A549 treated with CpdA at 1 μM for 4 hours (cell line): ENCODE data around the gene ZNF593OS. TPM values are rescaled to one million over a fixed set of nuclear protein-coding genes. Genes with fewer than 3 reads are reported as not detected.

Experiments
- total RNA-seq: library from RNA; stranded (reverse); fragments of 200-300 nt; extraction: Qiagen RNA extraction; gene quantifications from 5 replicates; pipeline ENCODE4 v1.2.3, GENCODE V29; 2022; ENCODE audit warnings: low read depth

Gene ZNF593OS
- total RNA-seq, result 0.22 to 0.34 TPM (median 0.27 TPM) in 4 of 5 replicates, not detected in the other

DNA sequence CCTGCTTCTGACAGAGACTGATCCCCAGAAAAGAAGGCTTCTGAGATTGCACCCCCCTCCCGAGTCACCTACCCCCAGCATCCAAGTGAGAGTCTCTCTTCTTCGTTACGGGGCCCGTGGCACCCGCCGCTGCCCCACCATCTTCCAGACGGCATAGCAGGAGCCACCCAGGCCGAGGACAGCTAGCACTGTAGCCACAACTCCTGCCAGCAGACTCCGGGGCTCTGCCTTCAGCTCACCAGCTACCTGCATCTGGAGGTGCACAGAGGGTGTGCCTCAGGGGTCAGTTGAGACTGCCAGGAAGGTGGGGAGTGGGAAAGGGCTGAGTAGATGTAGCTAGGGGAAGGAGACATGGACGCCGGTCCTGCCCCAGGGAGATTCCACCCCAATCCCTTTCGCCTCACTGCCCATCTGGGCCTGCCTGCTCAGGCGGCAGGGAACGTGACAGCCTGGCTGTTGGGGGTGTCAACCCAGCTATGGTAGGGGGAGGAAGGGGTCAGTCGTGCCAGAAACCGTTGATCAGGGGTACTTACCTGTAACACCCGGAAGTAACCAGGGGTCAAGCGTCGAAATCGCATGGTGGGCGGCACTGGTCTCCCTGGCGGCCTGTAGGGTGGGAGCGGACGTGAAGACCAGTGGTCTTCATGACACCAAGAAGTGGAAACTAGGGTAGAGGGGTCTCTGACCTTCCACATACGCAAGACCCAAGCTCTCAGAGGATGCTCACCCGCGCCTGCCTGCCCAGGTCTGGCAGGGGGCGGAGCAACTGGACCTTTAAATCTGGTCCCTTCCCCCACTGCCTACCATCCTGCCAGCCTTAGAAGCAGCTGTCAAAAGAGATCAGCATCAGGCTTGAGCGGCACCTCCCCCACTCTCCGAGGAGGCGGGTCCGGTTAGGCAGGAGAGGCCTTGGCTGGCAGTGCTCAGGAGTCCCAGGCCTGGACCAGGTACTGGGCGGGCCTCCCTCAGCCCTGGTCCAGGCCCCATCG is at the start of gene ZNF593OS:
Gene ZNF593OS, minus strand, starts transcription at position 749 of the 989 bp plus-strand sequence. Its CDS starts 171 bp downstream, at position 578.

DNA sequence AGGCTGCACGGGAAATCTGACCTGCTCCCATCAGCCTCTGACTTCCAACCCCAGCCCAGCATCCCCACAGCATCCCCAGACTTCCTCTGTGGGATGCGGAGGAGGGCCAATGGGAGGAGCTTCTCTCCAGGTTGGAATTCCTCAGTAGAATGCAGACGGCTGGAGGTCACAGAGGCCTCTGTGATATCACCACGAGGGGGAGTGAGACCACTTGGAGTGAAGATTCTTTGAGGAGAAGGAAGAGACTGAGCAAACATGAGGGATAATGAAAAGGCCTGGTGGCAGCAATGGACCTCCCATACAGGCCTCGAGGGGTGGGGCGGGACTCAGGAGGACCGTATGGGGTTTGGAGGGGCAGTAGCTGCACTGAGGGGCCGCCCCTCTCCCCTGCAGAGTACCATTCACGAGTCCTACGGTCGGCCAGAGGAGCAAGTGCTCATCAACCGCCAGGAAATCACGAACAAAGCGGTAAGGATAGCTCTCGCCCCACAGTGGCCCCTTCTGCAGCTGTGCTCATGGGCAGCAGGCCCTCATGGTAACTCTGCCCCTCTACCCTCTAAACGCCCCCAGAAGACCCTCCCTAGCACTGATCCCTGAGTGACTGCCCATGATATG is 18.8 kb upstream of the ZNF593OS start, which contains the start of gene CATSPER4:
Gene CATSPER4, plus strand, starts transcription at position 230 of the 615 bp plus-strand sequence. Its CDS starts 26 bp downstream, at position 256.

DNA sequence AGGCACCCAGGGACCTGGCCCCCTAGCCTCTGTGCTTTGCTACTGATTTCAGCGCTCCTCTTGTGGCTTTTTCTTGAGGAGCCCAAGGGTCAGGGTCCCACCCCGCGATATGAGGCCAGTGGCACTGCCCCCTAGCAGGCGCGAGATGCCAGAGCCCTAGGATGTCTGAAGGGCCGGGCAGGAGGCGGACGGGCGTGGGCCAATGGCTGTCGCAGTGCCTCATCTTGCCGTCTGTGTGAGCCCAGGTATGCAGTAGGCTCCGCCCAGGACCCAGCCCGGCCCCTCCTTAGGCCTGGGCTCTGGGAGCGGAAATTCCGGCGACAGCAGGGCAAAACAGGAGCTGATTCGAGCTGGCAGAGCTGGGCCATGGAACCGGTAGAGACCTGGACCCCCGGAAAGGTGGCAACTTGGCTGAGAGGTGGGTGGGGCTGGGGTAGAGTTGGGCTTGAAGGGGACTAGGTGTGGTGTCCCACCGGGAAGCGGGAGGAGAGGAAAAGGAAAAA is 5.6 kb upstream of the ZNF593OS start, which contains the start of gene CNKSR1:
Gene CNKSR1, plus strand, starts transcription at position 310 of the 503 bp plus-strand sequence. Its CDS starts 57 bp downstream, at position 367.

DNA sequence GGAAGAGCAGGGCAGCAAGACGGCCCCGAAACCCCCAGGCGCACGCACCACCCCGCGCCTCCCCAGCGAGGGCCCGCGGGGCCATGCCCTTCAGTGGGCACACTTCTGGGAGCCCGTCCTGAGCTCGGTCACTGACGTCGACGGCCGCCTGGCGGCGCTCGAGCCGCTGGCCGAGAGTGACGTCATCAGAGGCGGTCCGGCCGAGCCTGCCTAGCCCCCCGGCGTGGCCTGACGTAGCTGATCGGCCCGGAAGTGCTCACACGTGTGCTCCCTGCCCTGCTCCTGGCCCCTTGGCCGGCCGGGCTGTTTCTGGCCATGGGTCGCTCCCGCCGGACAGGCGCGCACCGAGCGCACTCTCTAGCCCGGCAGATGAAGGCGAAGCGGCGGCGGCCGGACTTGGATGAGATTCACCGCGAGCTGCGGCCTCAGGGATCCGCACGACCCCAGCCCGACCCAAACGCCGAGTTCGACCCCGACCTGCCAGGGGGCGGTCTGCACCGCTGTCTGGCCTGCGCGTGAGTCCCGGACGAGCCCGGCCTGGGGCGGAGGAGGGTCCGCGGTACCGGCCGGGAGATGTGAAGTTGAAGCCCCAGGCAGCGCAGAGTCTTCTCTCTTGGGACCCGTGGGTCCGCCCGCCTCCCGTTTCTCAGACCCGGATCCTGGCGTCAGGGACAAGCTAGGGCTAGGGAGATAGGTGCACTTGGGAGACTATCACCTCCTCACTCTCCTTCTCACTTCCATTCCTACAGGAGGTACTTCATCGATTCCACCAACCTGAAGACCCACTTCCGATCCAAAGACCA is 1.8 kb downstream of the ZNF593OS start, which contains the start of gene ZNF593:
Gene ZNF593, plus strand, starts transcription at position 240 of the 803 bp plus-strand sequence. Its CDS starts 76 bp downstream, at position 316.

DNA sequence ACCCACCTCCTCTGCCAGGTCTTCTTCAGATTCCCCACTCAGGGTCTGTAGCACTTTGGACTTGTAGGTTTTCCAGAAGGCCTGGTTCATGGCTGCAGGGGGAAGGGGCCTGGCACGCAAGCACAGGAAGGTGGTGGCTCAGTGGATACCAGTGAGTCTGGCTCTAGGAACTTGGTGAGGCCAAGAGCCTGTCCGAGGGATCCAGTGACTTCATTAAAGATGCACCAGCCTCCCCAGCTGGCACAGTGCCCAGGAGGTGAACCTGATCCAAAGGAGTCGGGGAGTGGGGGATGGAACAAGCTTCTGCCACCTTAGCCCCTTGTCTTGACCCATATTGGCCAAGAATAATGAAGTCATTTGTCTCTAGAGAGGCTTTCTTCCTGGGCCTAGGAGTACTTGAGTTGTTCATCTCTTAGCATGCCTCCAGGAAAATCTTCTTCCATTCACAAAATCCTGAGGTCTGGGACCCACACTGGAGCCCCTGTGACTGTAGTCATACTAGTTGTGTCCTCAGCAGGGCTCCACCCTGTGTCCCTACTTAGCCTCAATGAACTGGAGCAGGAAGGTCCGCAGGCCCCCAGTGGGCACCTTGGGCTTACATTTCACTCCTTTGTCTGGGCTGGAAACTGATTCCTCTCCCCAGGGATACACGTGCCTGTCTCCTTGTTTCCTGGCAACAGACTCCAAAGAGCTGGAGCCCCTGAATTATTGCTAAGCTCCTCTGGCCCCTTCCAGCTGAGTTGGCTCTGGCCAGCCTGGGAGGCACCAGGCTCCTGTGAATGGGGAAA is 3.0 kb downstream of the ZNF593OS start, which contains the start of gene C1orf232:
Gene C1orf232, minus strand, starts transcription at position 554 of the 788 bp plus-strand sequence. Its CDS starts 464 bp downstream, at position 90.

DNA sequence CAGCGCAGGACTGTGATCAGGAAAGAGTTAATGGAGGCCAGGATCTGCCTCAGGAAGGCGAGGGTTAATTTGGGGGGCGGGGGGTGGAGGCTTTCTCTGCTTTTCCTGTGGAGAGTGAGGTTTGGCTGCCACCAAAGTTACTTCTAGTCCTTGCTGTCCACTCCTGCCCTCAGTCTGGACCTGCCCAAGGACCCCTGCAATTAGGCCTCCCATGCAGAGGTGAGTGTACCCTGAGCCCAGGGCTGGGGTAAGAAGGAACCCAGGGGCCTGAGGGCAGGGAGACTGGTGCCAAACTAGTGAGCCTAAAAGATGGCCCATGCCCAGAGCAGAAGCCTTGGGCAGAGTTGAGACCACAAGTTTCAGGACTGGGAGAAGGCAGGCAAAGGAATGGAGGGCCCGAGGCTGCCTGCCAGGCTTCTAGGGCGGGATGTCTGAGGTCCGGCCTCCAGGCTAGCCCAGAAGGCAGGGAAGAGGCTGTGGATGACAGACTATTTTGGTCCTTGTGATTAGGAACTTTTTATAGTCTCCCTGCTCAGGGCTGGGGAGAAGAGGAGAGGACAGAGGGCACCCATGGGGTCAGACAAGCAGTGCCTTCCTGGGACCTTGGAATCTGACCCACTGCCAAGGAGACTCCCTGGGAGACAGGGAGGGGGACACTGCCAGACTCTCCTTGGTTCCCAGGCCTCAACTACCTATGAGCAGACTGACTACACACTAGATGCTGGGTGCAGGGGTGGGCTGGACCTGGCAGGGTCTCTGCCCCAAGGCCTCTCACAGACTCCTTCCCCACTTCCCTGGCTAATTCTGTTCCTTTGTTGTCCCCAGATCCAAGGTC is 12.5 kb downstream of the ZNF593OS start, which contains the start of gene FAM110D:
Gene FAM110D, plus strand, starts transcription at position 172 of the 835 bp plus-strand sequence. CDS start 2,213 bp downstream, outside the sequence.

Other genes with a start within 250 kb of the ZNF593OS start
- 6.9 to 9.1 TPM (median 7.8 TPM) in 5 replicates for gene PAFAH2, start 173.8 kb downstream of the ZNF593OS start, total RNA-seq
- not detected in 5 replicates for gene EXTL1, start 150.1 kb downstream of the ZNF593OS start, total RNA-seq
- 0.03 to 0.17 TPM (median 0.04 TPM) in 4 of 5 replicates, not detected in the other for gene SLC30A2, start 125.7 kb downstream of the ZNF593OS start, total RNA-seq
- 0.03 TPM in 1 of 5 replicates, not detected in the others for gene TRIM63, start 104.2 kb downstream of the ZNF593OS start, total RNA-seq
- 1.7 to 2.6 TPM (median 1.7 TPM) in 5 replicates for gene PDIK1L, start 60.0 kb downstream of the ZNF593OS start, total RNA-seq
- gene FAM110D, start 12.8 kb downstream of the ZNF593OS start, total RNA-seq, result 0.01 to 0.06 TPM in 2 of 5 replicates, not detected in the others
- not detected in 5 replicates for gene C1orf232, start 2.9 kb downstream of the ZNF593OS start, total RNA-seq
- 48.2 to 75.7 TPM (median 67.5 TPM) in 5 replicates for gene ZNF593, start 1.9 kb downstream of the ZNF593OS start, total RNA-seq
- gene CNKSR1, start 5.7 kb upstream of the ZNF593OS start, total RNA-seq, result 0.21 to 0.45 TPM (median 0.35 TPM) in 4 of 5 replicates, not detected in the other
- gene CATSPER4, start 18.8 kb upstream of the ZNF593OS start, total RNA-seq, result not detected in 5 replicates
- 12.4 to 14.7 TPM (median 13.9 TPM) in 5 replicates for gene CEP85, start 62.4 kb upstream of the ZNF593OS start, total RNA-seq
- 115 to 171 TPM (median 156 TPM) in 5 replicates for gene SH3BGRL3, start 108.3 kb upstream of the ZNF593OS start, total RNA-seq
- 13.0 to 16.9 TPM (median 16.7 TPM) in 5 replicates for gene UBXN11, start 134.8 kb upstream of the ZNF593OS start, total RNA-seq
- not detected in 5 replicates for gene CD52, start 146.1 kb upstream of the ZNF593OS start, total RNA-seq
- 1.6 to 2.3 TPM (median 1.7 TPM) in 5 replicates for gene CRYBG2, start 182.3 kb upstream of the ZNF593OS start, total RNA-seq
- not detected in 5 replicates for gene ZNF683, start 200.9 kb upstream of the ZNF593OS start, total RNA-seq
- gene LIN28A, start 239.0 kb upstream of the ZNF593OS start, total RNA-seq, result not detected in 5 replicates